AG04450 (cell line): Measurements from ENCODE around the gene TMEM63C. TPM values are rescaled to one million over a fixed set of nuclear protein-coding genes. Genes with fewer than 3 reads are reported as not detected.

Experiments used
- CTCF ChIA-PET: fragments of 300-600, 350-600 bp; formaldehyde crosslinking; extraction: SDS; loops from one replicate; lab custom pipeline; 2022; ENCODE audit warnings: antibody characterized with exemption, inconsistent platforms; lab: Charles Lee
- POLR2A ChIA-PET: fragments of 350-600 bp; formaldehyde crosslinking; extraction: SDS; loops from one replicate; lab custom pipeline; 2021; ENCODE audit warnings: antibody characterized with exemption, inconsistent platforms; lab: Yijun Ruan, JAX
- DNase-seq: peaks from one replicate; pipeline ENCODE4 v3.0.0-alpha.2; 2011; ENCODE audit warnings: low read depth, low spot score
- H3K27ac ChIP-seq: one replicate; pipeline ENCODE4 v1.5.1; 2012; ENCODE audit warnings: low read depth, low read length, control low read depth
- H3K27me3 ChIP-seq: one replicate; pipeline ENCODE4 v1.6.0; 2012; ENCODE audit warnings: low read length; ENCODE audit not compliant: control insufficient read depth, insufficient read depth
- H3K4me3 ChIP-seq: 2 replicates; pipeline ENCODE4 v1.5.1; 2011; ENCODE audit warnings: mild to moderate bottlenecking, low read depth, low read length, control low read depth
- H3K9me3 ChIP-seq: 2 replicates; pipeline ENCODE4 v1.5.1; 2012; ENCODE audit warnings: low read length; ENCODE audit not compliant: control insufficient read depth, insufficient read depth
- polyA plus RNA-seq: library from polyadenylated mRNA; depleted of rRNA; stranded (reverse); fragments of >200 nt; gene quantifications from 2 replicates; pipeline ENCODE4 v1.2.3, GENCODE V29; 2011
- TF ChIP-seq, protein P1 (sequence below): IDR thresholded peaks from 2 replicates; pipeline ENCODE4 v1.5.1; 2011; ENCODE audit warnings: low read depth, low read length, control low read depth, inconsistent platforms

Gene TMEM63C
- polyA plus RNA-seq, 1 experiment, result not detected

DNA sequence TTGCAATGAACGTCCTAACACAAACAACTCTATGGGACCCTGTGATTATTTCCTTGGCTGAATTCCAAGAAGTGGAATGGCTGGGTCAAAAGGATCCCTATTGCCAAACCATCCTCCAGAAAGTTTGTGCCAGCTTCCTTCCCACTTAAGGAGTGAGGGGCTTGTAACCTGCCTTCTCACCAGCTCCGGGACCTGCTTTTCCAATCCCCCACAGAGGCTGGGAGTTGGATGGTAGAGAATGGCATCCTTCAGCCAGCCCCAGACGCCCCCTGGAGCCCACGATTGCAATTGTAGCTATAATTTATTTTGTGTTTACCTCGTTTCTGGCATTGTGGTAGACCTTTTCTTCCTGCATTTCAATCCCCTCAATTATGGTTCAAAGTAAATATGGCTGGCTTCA is 30.4 kb upstream of the TMEM63C start:
- ChIA-PET CTCF (interaction anchor here (0.6 to 6.0 kb wide), 15 partner anchors 7 to 447 kb away, joined by 3 to 73 read pairs (median 3); partner anchors contain the start of genes GSTZ1 and POMT2), POLR2A (interaction anchor here (0.6 kb wide), 1 partner anchor 430 kb away, joined by 3 read pairs; no protein-coding TSS in a partner anchor)
- Histone ChIP-seq H3K27me3 (peaks cover 27% of the 10 kb centered on the region), H3K4me3 (no peak overlapping the region), H3K27ac (no peak overlapping the region), H3K9me3 (peaks cover 2% of the 10 kb centered on the region; the same call in 1 of the 2 replicates)
- TF ChIP-seq, protein P1, sequence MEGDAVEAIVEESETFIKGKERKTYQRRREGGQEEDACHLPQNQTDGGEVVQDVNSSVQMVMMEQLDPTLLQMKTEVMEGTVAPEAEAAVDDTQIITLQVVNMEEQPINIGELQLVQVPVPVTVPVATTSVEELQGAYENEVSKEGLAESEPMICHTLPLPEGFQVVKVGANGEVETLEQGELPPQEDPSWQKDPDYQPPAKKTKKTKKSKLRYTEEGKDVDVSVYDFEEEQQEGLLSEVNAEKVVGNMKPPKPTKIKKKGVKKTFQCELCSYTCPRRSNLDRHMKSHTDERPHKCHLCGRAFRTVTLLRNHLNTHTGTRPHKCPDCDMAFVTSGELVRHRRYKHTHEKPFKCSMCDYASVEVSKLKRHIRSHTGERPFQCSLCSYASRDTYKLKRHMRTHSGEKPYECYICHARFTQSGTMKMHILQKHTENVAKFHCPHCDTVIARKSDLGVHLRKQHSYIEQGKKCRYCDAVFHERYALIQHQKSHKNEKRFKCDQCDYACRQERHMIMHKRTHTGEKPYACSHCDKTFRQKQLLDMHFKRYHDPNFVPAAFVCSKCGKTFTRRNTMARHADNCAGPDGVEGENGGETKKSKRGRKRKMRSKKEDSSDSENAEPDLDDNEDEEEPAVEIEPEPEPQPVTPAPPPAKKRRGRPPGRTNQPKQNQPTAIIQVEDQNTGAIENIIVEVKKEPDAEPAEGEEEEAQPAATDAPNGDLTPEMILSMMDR, result peak; percentile 63
- no peak for DNase-seq

DNA sequence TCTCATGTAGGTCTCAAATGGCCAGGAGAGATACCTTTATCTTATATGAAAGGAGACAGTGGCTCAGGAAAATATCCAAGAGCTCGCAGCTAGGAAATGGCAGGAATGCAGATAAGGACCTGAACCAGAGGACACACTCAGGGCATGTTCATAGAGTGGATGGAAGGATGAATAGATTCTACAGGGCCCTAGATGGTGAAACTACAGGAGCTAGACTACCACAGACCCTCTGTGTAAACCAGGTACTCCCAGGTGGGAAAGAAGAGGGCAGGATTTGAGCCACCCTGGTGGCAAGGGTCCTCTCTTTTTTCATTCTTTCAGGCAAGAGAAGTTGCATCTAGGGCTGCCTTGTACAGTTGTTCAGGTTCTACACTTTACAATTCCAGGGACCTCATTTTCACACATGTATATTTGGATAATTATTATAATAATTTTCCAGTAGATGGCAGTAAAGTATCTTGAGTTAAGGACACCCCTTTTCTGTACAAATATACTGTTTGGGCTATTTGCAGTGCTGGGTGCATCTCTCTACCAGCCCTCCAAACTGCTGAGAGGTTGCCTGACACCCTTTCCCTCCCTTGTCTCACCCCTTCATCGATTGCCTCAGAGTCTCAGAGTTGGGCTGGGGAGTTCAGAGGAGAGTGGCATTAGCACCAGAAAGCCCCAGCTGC is 29.5 kb upstream of the TMEM63C start:
- peaks cover 2% of the 10 kb centered on the region; the same call in 1 of the 2 replicates for H3K9me3 ChIP-seq
- TF ChIP-seq, protein P1, result peak; percentile 27; the same call in 1 of the 2 replicates
- H3K27me3 ChIP-seq, result peaks cover 20% of the 10 kb centered on the region
- H3K27ac ChIP-seq, result no peak overlapping the region
- POLR2A ChIA-PET, result interaction anchor here (0.6 kb wide), 1 partner anchor 429 kb away, joined by 3 read pairs; no protein-coding TSS in a partner anchor
- H3K4me3 ChIP-seq, result no peak overlapping the region
- DNase-seq, result no peak
- CTCF ChIA-PET, result interaction anchor here (0.6 to 6.0 kb wide), 13 partner anchors 8 to 447 kb away, joined by 3 to 73 read pairs (median 4); partner anchors contain the start of genes GSTZ1 and POMT2

DNA sequence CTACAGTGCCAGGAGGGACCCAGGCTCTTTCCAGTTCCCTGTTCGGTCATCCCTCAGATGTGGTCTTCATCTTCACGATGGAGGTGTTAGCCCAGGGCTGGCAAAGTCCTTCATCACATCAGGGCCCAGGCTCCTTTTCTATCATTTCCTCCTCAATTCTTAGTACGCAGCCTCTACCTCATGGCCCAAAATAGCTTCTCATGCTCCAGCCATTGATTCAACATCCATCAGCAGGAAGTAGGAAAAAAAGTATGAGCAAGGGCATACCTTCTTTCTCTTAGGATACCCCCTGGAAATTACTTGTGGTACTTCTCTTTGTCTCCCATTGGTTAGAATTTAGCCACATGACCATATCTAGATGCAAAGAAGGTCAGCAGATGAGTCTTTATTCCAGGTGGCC is 27.8 kb upstream of the TMEM63C start:
- ChIA-PET POLR2A (interaction anchor here (0.7 kb wide), 1 partner anchor 230 kb away, joined by 3 read pairs; no protein-coding TSS in a partner anchor), CTCF (interaction anchor here (0.9 to 6.0 kb wide), 4 partner anchors 11 to 161 kb away, joined by 3 to 73 read pairs (median 3); no protein-coding TSS in a partner anchor)
- peaks cover 2% of the 10 kb centered on the region; the same call in 1 of the 2 replicates for H3K9me3 ChIP-seq
- no peak overlapping the region for H3K4me3 ChIP-seq
- no peak overlapping the region for H3K27ac ChIP-seq
- TF ChIP-seq, protein P1, result no peak
- peaks cover 14% of the 10 kb centered on the region for H3K27me3 ChIP-seq
- DNase-seq, result no peak

DNA sequence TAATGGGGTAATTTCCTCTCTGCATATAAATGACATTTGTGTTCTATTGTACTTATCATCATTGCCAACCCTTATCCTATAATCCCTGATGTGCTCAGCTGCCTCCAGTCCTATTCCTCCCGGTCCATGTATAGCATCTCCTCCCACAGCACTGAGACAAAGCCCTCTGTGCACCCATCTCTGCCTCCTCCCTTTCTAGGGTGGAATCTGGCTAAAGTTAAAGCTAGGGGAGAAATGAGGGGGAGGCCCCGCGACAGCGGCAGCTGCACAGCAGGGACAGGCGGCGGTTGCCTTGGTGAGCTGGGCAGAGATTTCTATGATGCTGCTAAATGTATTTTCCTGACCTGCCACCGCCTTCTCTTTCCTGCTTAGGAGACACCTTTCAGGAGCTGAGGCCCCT is 27.2 kb upstream of the TMEM63C start:
- ChIA-PET POLR2A (no interaction called here), CTCF (interaction anchor here (0.9 kb wide), 1 partner anchor 279 kb away, joined by 4 read pairs; no protein-coding TSS in a partner anchor)
- DNase-seq, result no peak
- Histone ChIP-seq H3K9me3 (peaks cover 2% of the 10 kb centered on the region; the same call in 1 of the 2 replicates), H3K4me3 (no peak overlapping the region), H3K27ac (no peak overlapping the region), H3K27me3 (peaks cover 12% of the 10 kb centered on the region)
- TF ChIP-seq, protein P1, result no peak

DNA sequence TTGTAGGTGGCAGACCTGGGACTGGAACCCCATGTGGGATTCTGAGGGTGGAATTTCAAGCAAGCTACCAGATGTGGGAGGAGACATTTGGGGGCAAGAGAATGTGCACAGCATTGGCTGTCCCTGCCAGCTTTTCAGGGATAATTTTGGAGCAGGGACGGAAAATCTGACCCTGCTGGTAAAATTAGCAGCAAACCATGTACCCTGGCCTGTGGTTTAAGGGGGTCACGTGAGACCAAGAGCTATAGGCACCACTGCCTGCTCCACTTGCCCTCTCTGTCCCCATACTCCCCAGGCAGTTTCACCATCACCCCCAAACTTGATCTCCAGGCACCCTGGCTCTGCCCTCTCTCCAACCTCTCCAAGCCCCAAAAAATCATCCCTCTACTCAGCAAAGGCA is 26.5 kb upstream of the TMEM63C start:
- CTCF ChIA-PET, result interaction anchor here (0.7 to 0.9 kb wide), 2 partner anchors 279 to 423 kb away, joined by 3 to 4 read pairs; no protein-coding TSS in a partner anchor
- no peak for DNase-seq

More for the DNA sequence above, 26.5 kb upstream of the TMEM63C start:
- POLR2A ChIA-PET, result no interaction called here
- H3K4me3 ChIP-seq, result no peak overlapping the region
- TF ChIP-seq, protein P1, result no peak
- H3K9me3 ChIP-seq, result peaks cover 2% of the 10 kb centered on the region; the same call in 1 of the 2 replicates
- peaks cover 12% of the 10 kb centered on the region for H3K27me3 ChIP-seq
- H3K27ac ChIP-seq, result no peak overlapping the region
